H1 (cell line): Measurements from ENCODE around the gene SFTPB. TPM values are rescaled to one million over a fixed set of nuclear protein-coding genes. Genes with fewer than 3 reads are reported as not detected.

Experiments
- CTCF ChIA-PET: fragments of 300-600 bp; sonication (Branson Sonifier 250); formaldehyde crosslinking; loops from one replicate; lab custom pipeline; 2021; ENCODE audit not compliant: partially characterized antibody; lab: Charles Lee
- POLR2A ChIA-PET: fragments of 300-600 bp; sonication (Branson Sonifier 250); formaldehyde crosslinking; loops from one replicate; lab custom pipeline; 2021; ENCODE audit warnings: inconsistent platforms; ENCODE audit not compliant: partially characterized antibody; lab: Charles Lee
- DNase-seq, 2 experiments: peaks; one replicate each; pipeline versions ENCODE4 v3.0.0 to v3.0.0-alpha.2; 2010 to 2022; ENCODE audit warnings: low spot score in 2 of 2, low read depth in 1 of 2, mixed read lengths in 1 of 2
- FAIRE-seq: peaks from 2 replicates; lab custom pipeline; 2011; peaks lifted over from hg19 to GRCh38; lab: Jason Lieb, UNC
- H2AFZ ChIP-seq: 2 replicates; pipeline ENCODE4 v1.8.1; 2012; ENCODE audit warnings: low read length, inconsistent platforms
- H2AK5ac ChIP-seq: 2 replicates; pipeline ENCODE4 v1.6.1; 2013; ENCODE audit warnings: low read depth, low read length
- H2BK120ac ChIP-seq: replicated peaks from 2 replicates; pipeline ENCODE3; 2013; ENCODE audit warnings: low read depth, low read length, inconsistent platforms
- H2BK12ac ChIP-seq: 2 replicates; pipeline ENCODE4 v1.6.1; 2013; ENCODE audit warnings: low read depth, low read length
- H2BK15ac ChIP-seq: 2 replicates; pipeline ENCODE4 v1.6.1; 2013; ENCODE audit warnings: low read length
- H2BK20ac ChIP-seq: 2 replicates; pipeline ENCODE4 v1.6.1; 2013; ENCODE audit warnings: low read length
- H2BK5ac ChIP-seq: 2 replicates; pipeline ENCODE4 v1.6.1; 2013; ENCODE audit warnings: low read depth, low read length
- H3K14ac ChIP-seq: 2 replicates; pipeline ENCODE4 v1.6.1; 2013; ENCODE audit warnings: inconsistent platforms; ENCODE audit not compliant: insufficient read length
- H3K18ac ChIP-seq: 2 replicates; pipeline ENCODE4 v1.6.1; 2013; ENCODE audit warnings: low read length; ENCODE audit errors: extremely low read depth
- H3K23ac ChIP-seq: 2 replicates; pipeline ENCODE4 v1.6.1; 2013; ENCODE audit warnings: inconsistent platforms; ENCODE audit not compliant: insufficient read length
- H3K23me2 ChIP-seq: 2 replicates; pipeline ENCODE4 v1.6.1; 2013; ENCODE audit warnings: low read depth, low read length
- H3K27ac ChIP-seq: 2 replicates; pipeline ENCODE4 v1.6.1; 2011; ENCODE audit warnings: low read depth, low read length, inconsistent platforms
- H3K27me3 ChIP-seq, 4 experiments: replicated peaks in 1 of 4; 1 replicate in 1 of 4; 2 replicates in 3 of 4; pipeline versions ENCODE4 v1.6.1 to v1.8.1; 2011 to 2013; ENCODE audit warnings: low read length in 3 of 4, mild to moderate bottlenecking in 3 of 4, inconsistent platforms in 2 of 4, mixed read lengths in 2 of 4, moderate library complexity in 1 of 4; ENCODE audit not compliant: control insufficient read depth in 3 of 4, insufficient read depth in 3 of 4; ENCODE audit errors: extremely low read depth in 1 of 4
- H3K36me3 ChIP-seq, 4 experiments: 2 replicates each; pipeline versions ENCODE4 v1.6.1 to v1.8.1; 2011 to 2013; ENCODE audit warnings: mild to moderate bottlenecking in 4 of 4, low read length in 3 of 4, moderate library complexity in 2 of 4, control low read depth in 1 of 4, inconsistent platforms in 1 of 4; ENCODE audit not compliant: insufficient read depth in 4 of 4, control insufficient read depth in 2 of 4
- H3K4ac ChIP-seq: replicated peaks from 2 replicates; pipeline ENCODE3; 2013; ENCODE audit warnings: low read length, low read depth, mixed read lengths, inconsistent platforms; ENCODE audit not compliant: insufficient read length
- H3K4me1 ChIP-seq, 4 experiments: replicated peaks in 1 of 4; 1 replicate in 1 of 4; 2 replicates in 3 of 4; pipeline versions ENCODE4 v1.6.1 to v1.8.1; 2011 to 2013; ENCODE audit warnings: low read length in 3 of 4, inconsistent platforms in 2 of 4, mixed read lengths in 1 of 4; ENCODE audit not compliant: insufficient read depth in 4 of 4, control insufficient read depth in 3 of 4
- H3K4me2 ChIP-seq, 2 experiments: 2 replicates each; pipeline versions ENCODE4 v1.6.1 to v1.8.1; 2011 to 2013; ENCODE audit warnings: low read depth in 2 of 2, low read length in 2 of 2, control low read depth in 1 of 2, inconsistent platforms in 1 of 2, mild to moderate bottlenecking in 1 of 2; ENCODE audit not compliant: insufficient read depth in 1 of 2
- H3K4me3 ChIP-seq, 4 experiments: fragments of 200-600, 300-600 bp in 1 of 4; sonication (generic), shearing (Covaris generic), sonication (Bioruptor Twin) in 1 of 4; 2 replicates each; pipeline versions ENCODE4 v1.5.1 to v1.8.1; 2011 to 2016; ENCODE audit warnings: low read length in 4 of 4, low read depth in 3 of 4, control low read depth in 2 of 4, inconsistent platforms in 2 of 4, mild to moderate bottlenecking in 2 of 4, mixed read lengths in 1 of 4, moderate library complexity in 1 of 4; ENCODE audit not compliant: insufficient read depth in 2 of 4; ENCODE audit errors: extremely low read depth in 1 of 4
- H3K56ac ChIP-seq: replicated peaks from 2 replicates; pipeline ENCODE3; 2013; ENCODE audit warnings: low read depth, mild to moderate bottlenecking, mixed read lengths, low read length, inconsistent platforms; ENCODE audit not compliant: insufficient read length
- H3K79me1 ChIP-seq: 2 replicates; pipeline ENCODE4 v1.6.1; 2013; ENCODE audit warnings: low read depth, low read length, control low read depth
- H3K79me2 ChIP-seq, 2 experiments: 2 replicates each; pipeline versions ENCODE4 v1.6.1 to v1.8.1; 2012 to 2013; ENCODE audit warnings: low read length in 2 of 2, mild to moderate bottlenecking in 2 of 2, inconsistent platforms in 1 of 2; ENCODE audit not compliant: insufficient read depth in 2 of 2, control insufficient read depth in 1 of 2
- H3K9ac ChIP-seq, 4 experiments: replicated peaks in 1 of 4; 1 replicate in 1 of 4; 2 replicates in 3 of 4; pipeline versions ENCODE4 v1.6.1 to v1.8.1; 2011 to 2013; ENCODE audit warnings: low read depth in 3 of 4, low read length in 3 of 4, control low read depth in 2 of 4, mild to moderate bottlenecking in 2 of 4, moderate library complexity in 2 of 4, inconsistent platforms in 1 of 4; ENCODE audit errors: extremely low read depth in 1 of 4
- H3K9me3 ChIP-seq, 2 experiments: 2 replicates each; pipeline versions ENCODE4 v1.6.1 to v1.8.1; 2012 to 2013; ENCODE audit warnings: mild to moderate bottlenecking in 2 of 2, moderate library complexity in 2 of 2, control low read depth in 1 of 2, inconsistent platforms in 1 of 2, low read depth in 1 of 2, low read length in 1 of 2, mixed read lengths in 1 of 2; ENCODE audit not compliant: insufficient read depth in 2 of 2
- H4K20me1 ChIP-seq, 2 experiments: replicated peaks in 1 of 2; 2 replicates each; pipeline versions ENCODE3 to v1.8.1; 2011 to 2013; ENCODE audit warnings: inconsistent platforms in 2 of 2, low read length in 2 of 2, mild to moderate bottlenecking in 1 of 2; ENCODE audit not compliant: insufficient read depth in 2 of 2, control insufficient read depth in 1 of 2
- H4K5ac ChIP-seq: 2 replicates; pipeline ENCODE4 v1.6.1; 2013; ENCODE audit warnings: low read length, low read depth, mixed read lengths, inconsistent platforms; ENCODE audit not compliant: insufficient read length
- H4K8ac ChIP-seq: 2 replicates; pipeline ENCODE4 v1.8.0; 2013; ENCODE audit warnings: mild to moderate bottlenecking, moderate library complexity, low read length, inconsistent platforms; ENCODE audit not compliant: insufficient read depth; ENCODE audit errors: extremely low read depth
- H4K91ac ChIP-seq: replicated peaks from 2 replicates; pipeline ENCODE3; 2013; ENCODE audit warnings: low read length, mixed read lengths, inconsistent platforms; ENCODE audit not compliant: insufficient read length
- MAFK ChIP-seq: IDR thresholded peaks from 2 replicates; pipeline ENCODE4 v1.6.1; 2012; ENCODE audit warnings: low read depth, mild to moderate bottlenecking, improper control_type of control experiment, low read length
- POU5F1 ChIP-seq: IDR thresholded peaks from 2 replicates; pipeline ENCODE4 v1.6.1; 2011; ENCODE audit warnings: low read depth, mild to moderate bottlenecking, low read length, moderate library complexity
- RXRA ChIP-seq: IDR thresholded peaks from 2 replicates; pipeline ENCODE4 v1.6.1; 2011; ENCODE audit warnings: low read depth, mild to moderate bottlenecking, low read length, moderate library complexity; ENCODE audit not compliant: insufficient read depth
- WGBS, 2 experiments: shearing (Covaris generic) in 1 of 2; methylation state at CpG; one replicate each; pipeline versions ENCODE4 v1.1.6 to v1.1.7; 2013 to 2015; ENCODE audit warnings: low lambda C conversion rate in 2 of 2, mixed read lengths in 2 of 2, inconsistent platforms in 1 of 2, low coverage in 1 of 2, missing lambda C conversion rate in 1 of 2; ENCODE audit not compliant: insufficient replicate concordance in 2 of 2, insufficient coverage in 1 of 2, insufficient read length in 1 of 2; ENCODE audit errors: extremely low coverage in 1 of 2, missing lambda C conversion rate in 1 of 2; 5-methylcytosine and 5-hydroxymethylcytosine counted together
- polyA plus RNA-seq, 7 experiments: library from polyadenylated mRNA; depleted of rRNA in 3 of 7; stranded (reverse) in 5 of 7; unstranded in 2 of 7; fragments of >200 nt in 5 of 7; fragments of 200-250 nt in 2 of 7; gene quantifications; 1 replicate in 5 of 7; 2 replicates in 1 of 7; 4 replicates in 1 of 7; pipeline versions ENCODE4 v1.2.1 to v1.2.3, GENCODE V29; 2011 to 2013; ENCODE audit warnings: missing spikeins in 2 of 7, mixed read lengths in 2 of 7
- total RNA-seq: library from RNA; stranded (reverse); fragmentation: NEBNext Ultra II Directional; extraction: Animal tissue kit (Norgen Biotek cat#: 25700); gene quantifications from 2 replicates; pipeline ENCODE4 v1.2.1, GENCODE V29; 2021

Gene SFTPB
- total and polyA plus RNA-seq, 2 of the 8 experiments (the other 6 are each of a cell fraction or from before 2014, with no cell fraction given), result not detected

DNA sequence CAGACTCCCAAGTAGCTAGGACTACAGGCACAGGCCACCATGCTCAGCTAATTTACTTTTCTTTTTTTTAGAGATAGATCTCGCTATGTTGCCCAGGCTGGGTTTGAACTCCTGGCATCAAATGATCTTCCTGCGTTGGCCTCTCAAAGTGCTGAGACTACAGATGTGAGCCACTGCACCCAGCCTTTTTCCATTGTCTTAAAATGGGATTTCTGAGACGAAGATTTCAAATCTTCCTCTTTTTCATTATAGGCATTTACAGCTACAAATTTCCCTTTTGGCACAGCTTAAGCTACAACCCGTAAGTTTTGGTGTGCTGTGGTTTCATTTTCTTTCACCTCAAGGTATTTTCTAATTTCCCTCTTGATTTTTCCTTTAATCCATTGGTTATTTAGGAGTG, 34.8 kb upstream of the SFTPB start:
- DNase-seq (no peak), FAIRE-seq (no peak)
- no peak overlapping the region for H2AK5ac ChIP-seq
- no peaks in the 10 kb centered on the region; a peak in 1 of 7 replicates for H3K27me3 ChIP-seq
- no peak overlapping the region for H2BK120ac ChIP-seq
- WGBS, 2 experiments, result 85% methylated on average over 4 of the region's 4 CpGs; no CpG with 5 or more reads in 1 of the 2 experiments
- no peaks in the 10 kb centered on the region for H3K23me2 ChIP-seq
- H4K8ac ChIP-seq, result no peak overlapping the region
- no peaks in the 10 kb centered on the region for H3K79me1 ChIP-seq
- H2BK5ac ChIP-seq, result no peak overlapping the region
- no peaks in the 10 kb centered on the region for H3K36me3 ChIP-seq
- peaks cover 0 to 9% (median 4%) of the 10 kb centered on the region in 4 experiments; a peak in 4 of 7 replicates for H3K4me1 ChIP-seq
- H3K4me2 ChIP-seq, result no peak overlapping the region
- TF ChIP-seq MAFK (no peak), RXRA (no peak), POU5F1 (no peak)
- no peak overlapping the region for H2AFZ ChIP-seq
- no peak overlapping the region for H4K91ac ChIP-seq
- H3K14ac ChIP-seq, result no peak overlapping the region
- H2BK15ac ChIP-seq, result no peak overlapping the region
- no peak overlapping the region for H2BK20ac ChIP-seq
- H3K27ac ChIP-seq, result no peak overlapping the region
- no peak overlapping the region for H3K9ac ChIP-seq
- ChIA-PET CTCF (interaction anchor here (0.9 kb wide), 1 partner anchor 249 kb away, joined by 3 read pairs; no protein-coding TSS in a partner anchor), POLR2A (no interaction called here)
- no peak overlapping the region for H4K5ac ChIP-seq
- no peak overlapping the region for H3K56ac ChIP-seq
- no peaks in the 10 kb centered on the region for H3K9me3 ChIP-seq
- peak overlapping the region in 1 of 4 experiments; percentile 40; a peak in 1 of 8 replicates for H3K4me3 ChIP-seq
- H3K18ac ChIP-seq, result no peak overlapping the region
- H3K4ac ChIP-seq, result no peak overlapping the region
- no peak overlapping the region for H3K23ac ChIP-seq
- H4K20me1 ChIP-seq, result no peaks in the 10 kb centered on the region
- no peaks in the 10 kb centered on the region for H3K79me2 ChIP-seq
- no peak overlapping the region; the same call in 1 of the 2 replicates for H2BK12ac ChIP-seq
